Stimulated activated CD4-positive, alpha-beta T cell treated with anti-CD3 and anti-CD28 coated beads, TNF-alpha, amount 100 ng/mL, for 4 hours (primary cell): ENCODE data around the gene PTPRN2.
"Not testable (repeated sequence)": the region's sequence is repeated elsewhere in the genome, so short reads cannot be mapped to it uniquely, and the experiment has no call there.

Experiments used
- DNase-seq, 3 experiments: peaks; one replicate each; pipeline ENCODE4 v3.0.0-alpha.2; 2020; ENCODE audit warnings: low read depth in 3 of 3

PTPRN2 gene

GRCh38 chr7:158255558-158255957 lies 332.1 kb downstream of the PTPRN2 start:
- DNase-seq, result no peak

- no peak for DNase-seq
Observed at GRCh38 chr7:158255156-158255555, 332.5 kb downstream of the PTPRN2 start.

- DNase-seq, result not testable (repeated sequence)
Observed at GRCh38 chr7:158253670-158254045, 334.0 kb downstream of the PTPRN2 start.

- DNase-seq, result no peak
Observed at GRCh38 chr7:158252837-158253669, 334.6 kb downstream of the PTPRN2 start.

- DNase-seq, result no peak
Observed at GRCh38 chr7:158252081-158252836, 335.4 kb downstream of the PTPRN2 start.

GRCh38 chr7:158251061-158251965 lies 336.3 kb downstream of the PTPRN2 start:
- no peak for DNase-seq

- no peak for DNase-seq
Observed at GRCh38 chr7:158249692-158250091, 337.9 kb downstream of the PTPRN2 start.

- no peak for DNase-seq
Observed at GRCh38 chr7:158248816-158249215, 338.8 kb downstream of the PTPRN2 start.

GRCh38 chr7:158247758-158248487 lies 339.7 kb downstream of the PTPRN2 start:
- DNase-seq, result no peak

- DNase-seq, result no peak
Observed at GRCh38 chr7:158246960-158247673, 340.5 kb downstream of the PTPRN2 start.

- DNase-seq, result no peak
Observed at GRCh38 chr7:158246272-158246959, 341.2 kb downstream of the PTPRN2 start.

- DNase-seq, result no peak
Observed at GRCh38 chr7:158245724-158246041, 341.9 kb downstream of the PTPRN2 start.

- no peak for DNase-seq
Observed at GRCh38 chr7:158244873-158245723, 342.5 kb downstream of the PTPRN2 start.

- no peak for DNase-seq
Observed at GRCh38 chr7:158244430-158244829, 343.2 kb downstream of the PTPRN2 start.

GRCh38 chr7:158241919-158242318 lies 345.7 kb downstream of the PTPRN2 start:
- DNase-seq, result no peak

- no peak for DNase-seq
Observed at GRCh38 chr7:158240801-158241200, 346.8 kb downstream of the PTPRN2 start.

- no peak for DNase-seq
Observed at GRCh38 chr7:158239290-158239981, 348.2 kb downstream of the PTPRN2 start.

GRCh38 chr7:158238616-158239289 lies 348.9 kb downstream of the PTPRN2 start:
- DNase-seq, result no peak
